Measurements from ENCODE around the gene ENDOV.

The ENDOV gene

GRCh38 chr17:80485846-80486245, 70.9 kb downstream of the ENDOV start:
- DNase-seq (ENCODE audit: low read depth), result no peak

GRCh38 chr17:80486692-80487091, 71.7 kb downstream of the ENDOV start:
- no peak for DNase-seq (ENCODE audit: low read depth)

GRCh38 chr17:80487511-80487910, 72.5 kb downstream of the ENDOV start:
- DNase-seq (ENCODE audit: low read depth), result no peak
